NCI-H446 (cell line): ENCODE results near the gene PCYT2.
A peak's percentile ranks its signal among the peaks of the same experiment; 100 is the strongest.

Experiments used
- DNase-seq, 2 experiments: peaks; one replicate each; lab custom pipeline; 2025; lab: John Stamatoyannopoulos, UW

Gene PCYT2

DNA sequence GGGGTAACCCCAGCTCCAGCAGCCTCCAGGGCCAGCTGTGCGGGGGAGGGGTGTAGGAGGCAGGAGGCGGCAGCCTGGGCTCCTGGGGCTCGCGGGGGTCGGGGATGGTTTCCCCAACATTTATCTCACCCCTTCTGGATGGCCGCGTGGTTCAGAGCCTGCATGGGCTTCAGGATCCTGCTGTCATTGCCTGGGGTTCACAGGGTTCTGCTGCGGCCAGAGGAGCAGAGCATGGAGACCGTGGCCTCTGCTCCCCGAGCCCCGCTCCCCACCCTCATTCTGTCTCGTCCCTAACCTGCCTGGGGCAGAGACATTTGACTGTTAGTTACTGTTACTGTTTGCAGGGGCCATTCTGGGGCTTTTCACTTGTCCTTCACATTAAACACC, 31.0 kb upstream of the PCYT2 start:
- no peak for DNase-seq

DNA sequence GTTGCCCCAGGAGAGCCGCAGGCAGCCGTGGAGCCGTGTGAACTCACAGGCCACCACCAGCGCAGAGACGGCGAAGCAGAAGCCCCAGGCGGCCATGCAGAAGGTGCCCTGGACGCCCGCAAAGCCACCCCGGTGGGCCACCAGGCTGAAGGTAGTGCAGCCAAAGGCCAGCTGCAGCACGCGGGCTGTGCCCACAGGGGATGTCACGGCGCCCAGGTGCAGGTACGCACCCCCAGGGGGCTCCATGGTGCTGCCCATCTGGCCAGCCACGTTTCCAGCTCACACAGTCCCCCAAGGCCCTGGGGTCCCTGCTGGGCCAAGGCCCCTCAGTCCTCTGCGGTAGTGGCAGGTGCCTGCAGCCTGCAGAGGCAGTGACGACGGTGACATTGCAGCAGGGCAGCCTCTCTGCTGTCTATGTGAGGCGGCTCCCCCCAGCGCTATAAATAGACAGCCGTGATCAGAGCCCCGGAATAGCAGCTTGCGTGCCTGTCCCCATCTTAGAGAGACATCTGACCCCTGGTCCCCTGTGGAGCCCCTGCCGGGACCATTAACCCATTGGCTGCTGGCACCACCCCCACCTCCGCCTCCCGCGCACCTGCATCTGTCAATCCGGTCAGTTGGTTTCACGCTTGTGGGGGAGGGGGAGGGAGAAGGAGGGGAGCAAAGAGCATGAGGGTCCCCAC, 30.4 kb upstream of the PCYT2 start:
- DNase-seq, result no peak

DNA sequence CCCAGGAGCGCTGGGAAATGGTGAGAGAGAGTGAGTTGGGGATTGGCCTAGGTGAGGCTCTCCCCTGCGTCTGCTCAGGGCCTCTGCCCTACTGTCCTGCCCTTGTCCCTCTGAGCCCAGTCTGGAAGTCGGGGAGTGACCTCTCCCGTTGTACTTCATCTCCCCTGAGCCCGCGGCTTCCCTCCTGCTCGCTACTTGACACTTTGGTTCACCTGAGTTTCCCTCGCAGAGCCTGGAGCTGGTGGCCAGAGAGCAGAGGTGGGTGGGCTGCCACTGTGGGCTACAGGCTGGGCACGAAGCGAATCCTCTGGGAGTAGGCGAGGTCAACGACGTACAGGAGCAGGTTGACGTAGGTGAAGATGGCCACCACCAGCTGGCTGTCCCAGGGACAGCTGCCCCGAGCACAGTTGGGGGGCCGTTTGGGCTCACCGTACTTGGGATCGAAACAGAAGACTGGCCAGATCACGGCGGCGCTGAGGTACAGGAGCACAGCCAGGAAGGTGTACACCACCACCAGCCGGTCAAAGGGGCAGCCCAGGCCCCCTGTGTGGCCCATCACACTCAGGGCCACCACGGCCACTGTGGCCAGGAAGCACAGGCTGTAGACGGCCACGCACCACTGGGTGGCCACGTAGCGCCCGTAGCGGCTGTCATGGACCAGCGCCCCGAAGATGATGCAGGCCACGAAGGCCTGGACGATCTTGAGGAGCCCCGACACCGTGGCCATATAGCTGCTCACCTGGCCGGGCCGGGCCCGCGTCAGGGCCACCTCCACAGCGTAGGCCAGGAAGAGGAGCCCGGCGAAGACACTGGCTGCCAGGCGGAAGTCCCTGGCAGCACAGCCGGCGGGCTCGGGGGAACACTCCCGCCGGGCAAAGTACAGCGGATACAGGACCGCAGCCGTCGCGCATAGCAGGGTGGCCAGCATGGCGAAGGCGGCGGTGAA, 29.6 kb upstream of the PCYT2 start:
- DNase-seq, result no peak

DNA sequence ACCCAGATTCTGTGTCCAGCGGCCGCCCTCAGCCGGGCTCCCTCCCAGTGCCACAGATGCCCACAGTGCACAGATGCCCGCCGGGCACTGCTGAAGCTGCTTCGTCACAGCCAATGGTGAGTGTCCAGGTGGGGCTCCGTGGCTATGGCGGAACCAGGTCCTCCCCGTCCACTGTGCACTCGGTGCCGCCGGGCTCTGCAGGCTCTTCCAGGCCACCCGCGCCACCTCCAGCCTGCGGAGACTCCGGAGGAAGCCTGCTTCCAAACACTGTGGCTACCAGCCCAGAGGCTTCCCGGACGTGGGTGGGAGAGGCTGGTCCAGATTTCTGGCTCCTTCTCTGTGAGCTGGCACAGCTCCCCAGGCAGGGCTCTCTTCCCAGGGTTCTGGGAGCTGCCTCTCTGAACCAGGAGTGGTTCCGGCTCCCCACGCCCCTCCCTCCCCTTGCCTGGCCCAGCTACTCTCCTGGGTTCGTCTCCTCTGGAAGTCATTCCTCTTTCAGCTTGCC, 28.7 kb upstream of the PCYT2 start:
- DNase-seq, result no peak

DNA sequence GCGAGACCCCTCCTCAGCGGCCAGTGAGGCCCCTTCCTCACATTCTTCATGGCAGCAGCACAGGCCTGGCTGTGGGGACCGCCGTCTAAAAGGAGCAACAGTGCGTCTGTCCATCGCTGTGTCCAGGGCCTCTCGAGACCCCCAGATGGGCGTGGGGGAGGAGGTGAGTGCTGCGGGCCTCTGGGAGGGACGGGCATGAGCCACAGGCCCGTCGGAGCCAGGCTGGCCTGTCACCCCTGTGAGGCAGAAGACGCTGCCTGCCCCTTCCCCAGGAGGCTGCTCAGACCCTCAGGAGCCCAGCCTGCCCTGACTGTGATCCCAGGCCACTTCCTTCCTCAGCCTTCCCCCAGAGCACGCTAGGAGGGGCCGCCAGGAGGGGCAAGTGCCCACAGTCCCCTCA, 28.0 kb upstream of the PCYT2 start:
- DNase-seq, result no peak

DNA sequence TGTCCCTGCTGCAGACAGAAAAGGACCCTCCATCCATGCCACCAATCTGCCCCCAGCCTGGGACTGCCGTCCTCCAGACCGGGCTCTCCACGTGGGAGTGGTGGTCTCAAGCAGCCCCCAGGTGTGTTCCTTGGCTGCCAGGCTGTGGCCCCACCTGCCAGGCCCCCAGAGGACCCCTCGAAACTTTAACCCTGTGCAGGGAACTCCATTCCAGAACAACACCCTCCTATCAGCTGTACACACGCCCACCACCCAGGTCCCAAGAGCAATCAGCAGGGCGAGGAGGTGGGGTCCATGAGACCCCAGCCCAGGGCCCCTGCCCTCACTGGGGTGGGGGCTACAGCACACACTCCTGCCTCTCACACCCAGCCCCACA, 24.5 kb upstream of the PCYT2 start:
- DNase-seq, result no peak

DNA sequence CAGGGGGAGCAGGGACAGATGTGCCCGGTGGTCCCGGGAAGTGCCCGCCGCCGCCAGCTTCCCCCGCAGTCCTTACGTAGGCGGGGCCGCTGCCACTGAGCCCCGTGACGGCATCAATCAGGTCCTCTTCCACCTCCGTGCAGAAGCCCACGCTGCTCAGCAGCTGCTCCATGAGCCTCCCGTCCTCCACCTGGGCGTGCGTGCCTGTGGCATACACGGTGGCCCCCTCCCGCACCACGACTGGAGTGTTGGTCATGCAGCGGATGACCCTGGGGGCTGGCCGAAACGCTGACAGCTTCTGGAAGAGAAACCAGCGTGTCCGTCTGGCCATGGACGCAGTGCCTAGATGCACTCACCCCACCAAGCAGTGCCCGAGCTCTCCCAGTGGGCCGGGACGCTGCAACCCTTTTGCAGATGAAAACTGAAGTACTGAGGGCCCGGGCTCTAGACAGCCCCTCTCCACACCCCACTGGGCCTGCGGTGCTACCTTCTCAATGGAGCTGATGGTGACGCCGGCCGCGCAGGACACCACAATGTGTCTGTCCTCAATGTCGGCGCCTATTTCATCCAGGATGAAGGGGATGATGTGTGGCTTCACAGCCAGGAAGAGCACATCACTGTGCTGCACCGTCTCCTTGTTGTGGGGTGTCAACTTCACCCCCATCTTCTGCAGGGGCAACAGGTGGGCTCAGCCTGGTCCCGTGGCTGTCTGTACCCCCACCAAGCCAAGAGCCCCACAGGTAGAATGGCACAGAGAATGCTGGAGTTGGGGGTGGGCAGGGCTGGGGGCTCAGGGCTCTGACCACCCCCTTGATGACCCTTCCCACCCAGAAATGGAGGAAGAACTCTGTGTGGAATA, 23.9 kb upstream of the PCYT2 start:
- no peak for DNase-seq

DNA sequence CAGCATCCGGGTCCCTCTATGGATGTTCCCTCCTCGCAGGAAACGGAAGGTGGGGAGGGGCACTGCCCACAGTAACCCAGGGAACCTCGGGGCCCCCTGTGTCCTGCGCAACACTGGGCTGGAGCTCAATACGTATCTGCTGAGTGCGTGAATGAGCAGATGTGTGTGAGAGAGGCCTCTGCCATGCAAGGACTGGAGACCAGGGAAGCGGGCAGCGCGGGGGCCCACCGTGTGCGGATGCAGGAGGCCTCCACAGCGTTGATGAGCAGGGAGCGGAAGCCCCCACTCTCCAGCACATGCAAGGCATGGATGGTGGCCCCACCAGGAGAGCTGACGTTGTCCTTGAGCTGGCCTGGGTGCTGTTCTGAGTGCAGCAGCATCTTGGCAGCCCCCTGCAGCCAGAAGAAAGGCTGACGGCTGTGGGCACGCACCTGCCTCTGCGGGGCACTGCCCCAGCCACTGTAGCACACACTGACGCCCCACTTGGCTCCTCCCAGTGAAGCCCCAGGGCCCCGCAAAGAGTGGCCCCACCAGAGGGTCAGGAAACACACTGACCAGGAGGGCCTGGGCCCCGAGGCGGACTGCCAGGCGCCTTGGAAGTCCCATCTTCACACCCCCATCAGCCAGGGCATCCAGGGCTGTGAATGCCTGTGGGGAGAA, 23.0 kb upstream of the PCYT2 start:
- no peak for DNase-seq

DNA sequence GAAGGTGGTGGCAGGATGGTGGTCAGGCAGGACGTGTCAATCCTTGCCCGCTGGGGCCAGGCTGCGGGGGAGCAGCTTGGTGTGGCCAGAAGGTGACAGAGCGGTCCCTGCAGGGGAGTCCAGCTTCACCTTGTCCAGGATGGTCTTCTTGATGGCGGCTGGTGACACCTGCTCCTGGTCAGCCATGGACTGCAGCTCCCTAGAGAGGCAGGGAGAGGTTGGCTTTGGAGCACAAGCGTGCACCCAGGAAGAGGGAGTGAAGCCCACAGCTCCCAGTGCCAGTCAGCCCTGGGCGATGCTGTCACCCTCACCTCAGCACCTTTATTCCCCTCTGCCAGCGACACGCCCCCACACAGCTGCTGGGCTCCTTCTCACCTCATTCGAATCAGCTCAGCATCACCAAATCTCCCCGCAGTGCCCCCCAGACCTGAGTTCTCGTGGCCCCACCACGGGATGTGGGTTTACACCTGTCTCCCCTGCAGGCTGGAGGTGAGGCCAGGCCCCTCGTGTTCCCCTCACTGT, 22.0 kb upstream of the PCYT2 start:
- DNase-seq, result no peak

DNA sequence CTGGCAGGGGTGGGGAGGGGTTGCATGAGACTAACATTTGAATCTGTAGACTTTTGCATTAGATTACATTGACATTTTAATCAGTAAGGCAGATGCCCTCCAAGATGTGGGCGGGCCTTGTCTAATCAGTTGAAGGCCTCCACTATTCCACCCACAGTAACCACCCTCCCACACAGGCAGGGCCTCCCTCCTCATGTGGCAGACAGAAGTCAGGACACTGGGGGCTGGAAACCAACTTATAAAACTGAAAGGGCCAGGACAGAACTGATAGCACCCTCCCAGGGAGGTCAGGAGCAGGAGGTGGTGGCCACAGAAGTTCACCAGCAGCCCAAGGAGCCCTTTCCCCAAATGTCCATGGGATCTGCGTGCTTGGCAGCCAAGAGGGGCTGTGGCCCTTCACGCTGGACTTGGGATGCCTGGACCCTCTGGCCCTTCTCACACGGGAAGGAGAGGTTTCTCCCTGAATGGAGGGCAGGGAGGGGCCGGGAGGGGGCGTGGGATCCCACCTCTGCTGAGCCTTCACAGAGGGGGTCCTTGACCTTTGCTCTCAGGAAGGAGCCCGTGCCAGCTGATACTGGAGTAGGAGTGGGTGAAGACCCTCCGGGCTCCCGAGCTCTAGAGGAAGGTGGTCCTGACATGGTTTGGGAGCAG, 21.3 kb upstream of the PCYT2 start:
- DNase-seq, result no peak

DNA sequence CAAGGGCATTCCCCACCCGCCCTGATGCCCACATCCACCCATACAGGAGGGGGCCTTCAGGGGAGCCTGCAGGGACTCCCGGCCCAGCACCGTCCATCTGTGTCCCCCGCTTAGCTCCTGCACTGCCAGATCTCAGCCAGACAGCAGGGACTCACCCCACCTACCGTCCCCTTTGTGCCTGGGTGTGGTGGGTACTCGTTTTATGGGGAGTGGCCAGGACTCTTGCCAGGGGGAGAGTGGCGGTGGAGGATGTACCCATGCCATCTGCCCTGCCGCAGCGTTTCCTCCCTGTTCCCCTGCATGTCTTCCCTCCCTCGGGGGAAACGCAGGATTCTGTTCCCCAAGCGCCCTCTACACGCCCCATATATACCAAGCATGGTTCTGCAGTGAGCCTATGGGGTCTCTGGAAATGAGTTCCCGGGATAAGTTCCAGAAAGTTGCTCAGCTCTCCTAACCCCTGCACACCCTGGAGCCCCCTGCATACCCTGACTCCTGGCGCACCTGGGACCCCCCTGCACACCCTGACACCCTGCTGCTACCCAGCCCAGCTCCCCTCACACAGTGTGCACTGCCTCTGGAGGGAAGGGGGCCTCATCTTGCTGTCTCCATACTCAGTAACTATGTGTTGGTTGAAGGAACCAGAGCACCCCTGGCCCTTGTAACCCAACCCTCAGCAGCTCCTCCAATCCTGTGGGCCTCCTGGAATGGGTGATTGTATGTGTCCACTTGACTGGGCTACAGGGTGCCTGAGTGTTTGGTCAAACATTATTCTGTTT, 20.5 kb upstream of the PCYT2 start:
- peak in 1 of 2 experiments; percentile 63 for DNase-seq

DNA sequence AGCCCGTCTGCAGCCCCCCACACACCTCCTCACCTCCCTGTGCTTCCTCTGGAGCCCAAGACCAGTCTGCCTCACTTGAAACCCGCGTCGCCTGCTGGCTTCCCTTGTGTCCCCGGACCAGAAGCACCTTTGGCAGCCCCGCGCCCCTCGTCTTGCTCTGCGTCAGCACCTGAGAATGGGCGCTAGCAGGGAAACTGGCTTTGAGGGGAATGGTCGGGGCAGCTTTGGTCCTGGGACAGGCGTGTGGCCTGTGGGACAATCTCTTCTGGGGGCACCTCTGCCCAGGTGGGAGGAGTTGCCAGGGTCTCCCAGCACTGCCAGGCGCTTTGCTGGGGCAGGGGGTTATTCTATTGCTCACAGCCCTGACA, 20.0 kb upstream of the PCYT2 start:
- DNase-seq, result no peak

DNA sequence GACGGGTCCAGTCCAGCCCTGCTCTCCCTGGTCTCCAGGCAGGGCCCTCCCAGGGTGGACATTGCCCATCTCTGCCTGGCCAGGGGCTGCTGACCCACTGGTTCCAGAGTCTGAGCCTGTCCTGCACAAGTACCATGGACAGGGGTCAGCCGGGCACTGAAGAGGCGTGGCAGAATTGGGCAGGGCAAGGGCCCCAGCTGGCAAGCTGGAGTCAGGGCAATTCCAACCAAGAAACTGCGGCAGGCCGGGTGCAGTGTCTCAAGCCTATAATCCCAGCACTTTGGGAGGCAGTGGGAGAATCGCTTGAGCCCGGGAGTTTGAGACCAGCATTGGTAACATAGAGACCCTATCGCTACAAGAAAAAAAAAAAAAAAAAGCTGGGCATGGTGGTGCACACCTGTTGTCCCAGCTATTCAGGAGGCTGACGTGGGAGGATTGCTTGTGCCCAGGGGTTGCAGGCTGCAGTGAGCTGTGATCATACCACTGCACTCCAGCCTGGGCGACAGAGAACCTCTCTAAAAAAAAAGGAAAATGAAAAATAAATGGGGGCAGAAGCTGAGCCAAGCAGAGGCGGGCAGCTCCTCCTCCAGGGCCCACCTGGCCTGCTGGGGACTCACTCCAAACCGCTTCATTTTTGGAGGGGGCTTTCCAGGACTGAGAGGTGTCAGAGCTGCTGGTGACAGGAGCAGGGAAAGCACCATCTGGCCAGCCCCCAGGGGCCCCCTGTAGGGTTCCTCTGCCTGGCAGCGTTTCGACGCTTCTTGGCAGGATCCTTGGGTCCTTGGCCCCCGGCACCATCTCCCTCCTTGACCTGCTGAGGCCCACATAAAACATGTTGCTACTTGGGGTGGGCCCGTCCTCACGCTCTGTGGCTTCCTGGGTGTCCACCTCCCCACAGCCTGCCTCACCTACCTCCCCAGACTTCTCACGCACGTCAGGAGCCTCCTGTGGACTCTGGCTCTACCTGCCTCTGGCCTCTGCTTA, 19.2 kb upstream of the PCYT2 start:
- peak in 1 of 2 experiments; percentile 80 for DNase-seq

DNA sequence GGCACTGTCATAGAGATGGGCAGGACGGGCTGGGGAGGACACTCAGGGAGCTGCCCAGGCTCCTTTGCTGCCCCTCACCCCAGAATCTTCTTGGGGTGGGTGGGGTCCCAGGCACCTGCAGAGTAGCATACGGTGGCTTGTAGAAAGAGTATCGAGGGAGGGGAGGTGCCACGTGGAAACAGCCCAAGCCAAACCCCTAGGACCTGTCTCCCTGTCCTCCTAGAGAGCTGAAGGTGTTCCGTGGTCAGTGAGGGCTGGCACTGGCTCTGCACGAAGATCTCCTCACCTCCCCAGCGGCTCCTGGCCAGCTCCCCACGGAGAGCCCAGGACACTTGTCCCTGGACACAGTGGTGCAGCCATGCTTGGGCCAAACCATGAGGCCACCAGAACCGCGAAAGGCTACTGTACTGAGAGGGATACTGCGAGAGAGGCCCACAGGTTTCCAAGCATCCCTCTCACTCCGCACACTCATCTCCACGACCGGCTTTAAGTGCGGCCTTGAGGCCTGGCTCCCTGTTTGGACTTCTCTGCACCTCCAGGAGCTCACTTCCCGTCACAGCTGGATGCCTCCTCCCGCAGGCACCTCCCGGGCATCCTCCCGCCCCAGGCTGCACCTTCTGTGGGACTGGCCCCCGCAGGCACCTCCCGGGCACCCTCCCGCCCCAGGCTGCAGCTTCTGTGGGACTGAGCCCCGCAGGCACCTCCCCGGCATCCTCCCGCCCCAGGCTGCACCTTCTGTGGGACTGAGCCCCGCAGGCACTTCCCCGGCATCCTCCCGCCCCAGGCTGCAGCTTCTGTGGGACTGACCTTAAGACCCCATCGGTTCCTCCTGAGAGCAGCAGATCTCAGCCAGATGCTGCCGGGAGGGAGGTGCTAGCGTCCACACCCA, 18.3 kb upstream of the PCYT2 start:
- DNase-seq, result no peak

DNA sequence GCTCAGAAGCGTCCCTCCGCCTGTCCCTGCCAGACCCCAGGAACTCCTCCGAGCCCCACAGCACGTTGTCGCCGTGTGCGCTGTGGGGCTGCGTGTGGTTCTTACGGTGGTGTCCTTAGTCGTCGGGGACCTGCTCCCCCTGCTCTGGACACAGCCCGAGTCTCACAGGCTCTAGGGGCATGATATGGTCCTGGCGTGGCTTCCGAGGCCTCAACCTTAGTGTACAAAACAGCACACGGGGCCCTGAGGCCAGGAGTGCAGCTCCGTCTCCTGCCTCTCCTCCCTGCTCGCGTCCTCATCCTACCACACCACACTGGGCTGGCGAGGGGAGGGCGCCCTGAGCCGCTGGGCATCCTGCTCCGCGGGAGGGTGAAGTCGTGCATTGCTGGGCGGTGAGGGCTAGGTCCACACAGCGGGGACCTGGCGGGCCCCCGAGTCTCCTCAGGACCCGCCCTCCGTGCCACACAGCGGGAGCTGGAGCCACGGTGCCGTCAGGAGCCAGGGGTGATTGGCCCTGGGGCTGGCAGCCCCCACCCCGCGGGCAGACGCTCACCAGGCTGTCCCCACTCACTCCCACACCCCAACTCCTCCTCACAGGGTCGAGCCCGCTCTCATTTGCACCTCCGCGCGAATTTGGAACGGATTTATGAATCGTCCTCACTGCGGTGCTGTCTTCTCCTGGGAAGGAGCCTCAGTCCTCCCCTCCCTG, 17.5 kb upstream of the PCYT2 start:
- DNase-seq, result no peak

DNA sequence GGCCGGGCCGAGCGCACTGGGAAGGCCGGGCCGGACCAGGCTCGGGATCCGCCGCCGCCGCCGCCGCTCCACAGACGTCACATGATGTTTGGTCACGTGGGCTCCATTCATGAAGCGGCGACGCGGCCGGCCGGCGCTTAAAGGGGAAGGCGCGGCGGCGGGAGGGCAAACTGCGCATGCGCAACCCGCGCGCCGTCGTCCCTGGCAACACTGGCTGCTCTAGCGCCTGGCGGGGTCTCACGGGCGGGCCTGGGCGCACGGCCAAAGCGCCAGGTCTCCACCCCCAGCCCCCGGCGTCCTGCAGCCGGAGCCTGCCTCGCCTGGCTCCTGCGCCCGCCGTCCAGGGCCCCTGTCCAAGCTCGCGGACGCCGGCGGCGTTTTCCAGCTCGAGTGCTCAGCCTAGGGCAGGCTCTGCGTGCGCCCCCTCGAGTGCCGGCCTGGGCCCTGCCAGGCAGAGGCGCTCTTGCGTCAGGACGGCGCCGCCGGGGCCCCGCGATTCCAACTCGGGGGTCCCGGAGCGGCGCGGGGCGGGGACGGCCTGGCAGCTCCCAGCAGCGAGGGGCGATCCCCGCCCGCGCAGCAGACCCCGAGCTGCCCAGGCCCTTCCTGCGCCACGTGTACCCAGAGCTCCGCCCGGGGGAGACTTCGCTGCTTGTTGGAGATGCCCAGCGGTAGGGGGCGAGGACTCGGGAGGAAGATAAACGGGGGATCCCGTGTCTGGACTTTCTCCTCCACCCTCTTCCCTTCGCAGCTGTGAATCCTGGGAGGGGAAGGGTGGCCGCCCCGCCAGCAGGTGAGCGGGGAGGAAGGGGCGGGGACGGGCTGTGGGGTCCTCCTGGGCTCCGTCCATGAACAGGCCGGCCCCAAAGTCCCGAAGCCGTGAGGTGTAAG, 16.7 kb upstream of the PCYT2 start, which contains the start of gene MAFG:
Gene MAFG (minus strand): TSS at position 83 of the 891 bp plus-strand sequence. CDS start 4,550 bp downstream, outside the sequence.
- DNase-seq, result peak; percentile 97 to 99
